Activated CD8-positive, alpha-beta memory T cell treated with anti-CD3 and anti-CD28 coated beads for 36 hours (primary cell): ENCODE measurements around the gene MTCH2. TPM values are rescaled to one million over a fixed set of nuclear protein-coding genes. Genes with fewer than 3 reads are reported as not detected.

Experiments
- CTCF ChIA-PET: fragments of 350-600 bp; sonication (Branson Sonifier 250); formaldehyde crosslinking; loops from one replicate; lab custom pipeline; 2021; ENCODE audit warnings: antibody characterized with exemption; lab: Charles Lee
- POLR2A ChIA-PET: fragments of 350-600 bp; sonication (Branson Sonifier 250); formaldehyde crosslinking; loops from one replicate; lab custom pipeline; 2021; ENCODE audit warnings: antibody characterized with exemption; lab: Charles Lee
- total RNA-seq, 2 experiments: library from RNA; stranded (reverse); gene quantifications; one replicate each; pipeline ENCODE4 v1.2.3, GENCODE V29; 2021

The MTCH2 gene
- total RNA-seq, 2 experiments from 2014 or later = 142 to 147 TPM

DNA sequence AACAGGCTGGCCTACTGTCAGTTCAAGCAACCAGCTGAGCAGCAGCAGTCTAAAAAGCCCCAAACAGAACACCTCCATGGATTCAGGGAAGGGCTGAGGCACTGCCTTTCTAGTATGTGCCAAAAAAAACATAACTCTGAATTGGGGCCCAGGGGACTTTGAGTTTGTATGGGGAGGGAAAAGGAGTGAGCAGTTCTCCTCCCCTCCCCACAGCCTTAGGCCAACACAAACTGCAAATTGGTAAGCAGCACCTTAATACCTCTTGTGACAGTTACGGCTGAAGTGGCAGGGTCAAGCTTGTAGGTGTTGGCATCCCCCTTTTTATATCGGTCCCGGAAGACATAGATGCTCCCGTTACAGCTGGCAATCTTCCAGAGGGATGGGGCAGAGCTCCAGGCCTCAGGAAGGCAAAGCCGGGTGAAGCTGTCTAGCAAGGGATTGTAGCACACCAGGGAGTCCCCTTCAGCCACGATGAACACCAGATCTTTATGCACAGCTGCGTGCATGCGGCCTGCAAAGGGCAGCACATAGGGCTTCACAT is 69.6 kb downstream of the MTCH2 start:
- CTCF ChIA-PET = interaction anchor here (0.9 kb wide), 1 partner anchor 20 kb away, joined by 3 read pairs; the partner anchor contains the start of gene CELF1
- POLR2A ChIA-PET = no interaction called here

GRCh38 chr11:47571895-47572294 is 70.5 kb downstream of the MTCH2 start:
- ChIA-PET CTCF (no interaction called here), POLR2A (no interaction called here)

GRCh38 chr11:47571357-47571729 is 71.0 kb downstream of the MTCH2 start:
- POLR2A ChIA-PET = no interaction called here
- CTCF ChIA-PET = no interaction called here

DNA sequence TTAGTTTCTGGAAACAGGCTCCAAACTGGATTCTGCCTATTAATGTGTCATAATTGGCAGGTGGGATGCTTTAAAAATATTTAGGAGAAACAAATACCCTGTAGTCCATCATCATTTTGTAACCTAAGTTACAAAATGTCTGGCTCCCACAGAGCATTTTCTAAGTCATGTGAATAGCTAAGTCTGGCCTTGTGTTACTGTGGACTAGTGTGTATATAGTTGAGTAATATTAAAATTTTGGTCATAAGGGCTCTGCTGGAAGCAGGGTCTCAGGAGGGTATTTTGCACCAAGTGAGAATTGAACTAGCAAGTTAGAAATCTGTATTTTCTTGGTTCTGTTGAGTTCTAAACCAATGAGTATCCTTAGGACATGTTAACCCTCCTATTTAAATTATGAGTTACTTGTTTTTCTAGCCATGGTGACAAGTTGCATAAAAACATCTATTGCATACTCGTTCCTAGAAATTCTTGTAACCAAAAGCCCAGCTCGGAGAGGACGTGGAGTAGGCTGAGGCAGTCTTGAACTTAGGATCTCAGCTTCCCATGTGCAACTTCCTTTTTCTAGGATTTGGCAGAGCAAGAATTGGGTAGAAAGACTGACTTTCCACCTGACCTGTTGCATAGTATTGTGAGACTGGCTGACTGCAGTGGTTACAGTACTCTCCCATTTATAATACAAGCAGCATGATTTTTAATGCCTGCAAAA is 71.6 kb downstream of the MTCH2 start:
- POLR2A ChIA-PET = interaction anchor here (0.6 kb wide), 2 partner anchors 77 to 90 kb away, joined by 5 to 8 read pairs; no protein-coding TSS in a partner anchor
- CTCF ChIA-PET = interaction anchor here (0.7 kb wide), 1 partner anchor 34 kb away, joined by 3 read pairs; no protein-coding TSS in a partner anchor

DNA sequence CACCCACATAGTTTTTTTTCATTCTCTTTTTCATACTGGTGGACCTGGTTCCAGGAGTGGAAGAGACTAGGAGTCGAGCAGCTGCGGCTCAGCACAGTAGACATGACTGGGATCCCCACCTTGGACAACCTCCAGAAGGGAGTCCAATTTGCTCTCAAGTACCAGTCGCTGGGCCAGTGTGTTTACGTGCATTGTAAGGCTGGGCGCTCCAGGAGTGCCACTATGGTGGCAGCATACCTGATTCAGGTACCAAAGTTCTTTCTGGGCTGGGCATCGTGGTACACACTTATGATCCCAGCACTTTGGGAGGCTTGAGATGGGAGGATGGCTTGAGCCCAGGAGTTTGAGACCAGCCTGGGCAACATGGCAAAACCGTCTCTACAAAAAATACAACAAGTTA is 72.7 kb downstream of the MTCH2 start:
- POLR2A ChIA-PET = interaction anchor here (1.9 kb wide), 1 partner anchor 8 kb away, joined by 7 read pairs; no protein-coding TSS in a partner anchor
- CTCF ChIA-PET = no interaction called here

Other genes with a start within 250 kb of the MTCH2 start
- 10 to 100 TPM; 17.3 to 19.2 TPM for gene SLC39A13, start 234.0 kb downstream of the MTCH2 start, total RNA-seq
- 100 to 1,000 TPM; 188 to 202 TPM for gene PSMC3, start 216.1 kb downstream of the MTCH2 start, total RNA-seq
- under 1 TPM in 1 of 2 experiments, not detected in 1; 0.27 TPM for gene RAPSN, start 193.4 kb downstream of the MTCH2 start, total RNA-seq
- gene CELF1, start 89.4 kb downstream of the MTCH2 start, total RNA-seq = 100 to 1,000 TPM; 145 to 148 TPM
- gene PTPMT1, start 77.0 kb downstream of the MTCH2 start, total RNA-seq = 10 to 100 TPM; 55.5 to 58.9 TPM
- gene KBTBD4, start 63.6 kb downstream of the MTCH2 start, total RNA-seq = 10 to 100 TPM; 19.5 to 20.3 TPM
- 100 to 1,000 TPM; 145 to 149 TPM for gene NDUFS3, start 63.5 kb downstream of the MTCH2 start, total RNA-seq
- under 1 TPM in 1 of 2 experiments, not detected in 1; 0.15 TPM for gene FAM180B, start 55.9 kb downstream of the MTCH2 start, total RNA-seq
- gene C1QTNF4, start 48.1 kb downstream of the MTCH2 start, total RNA-seq = not detected
- 1 to 10 TPM; 2.9 to 3.4 TPM for gene AGBL2, start 72.8 kb upstream of the MTCH2 start, total RNA-seq
- 10 to 100 TPM; 95.6 to 98.5 TPM for gene FNBP4, start 124.8 kb upstream of the MTCH2 start, total RNA-seq
- 10 to 100 TPM; 73.4 to 77.7 TPM for gene NUP160, start 205.8 kb upstream of the MTCH2 start, total RNA-seq